ENCODE data around the gene ANKRD42. TPM values are rescaled to one million over a fixed set of nuclear protein-coding genes. Genes with fewer than 3 reads are reported as not detected.

ANKRD42 gene
- total RNA-seq, 1 experiment from 2014 or later = 5.4 TPM

DNA sequence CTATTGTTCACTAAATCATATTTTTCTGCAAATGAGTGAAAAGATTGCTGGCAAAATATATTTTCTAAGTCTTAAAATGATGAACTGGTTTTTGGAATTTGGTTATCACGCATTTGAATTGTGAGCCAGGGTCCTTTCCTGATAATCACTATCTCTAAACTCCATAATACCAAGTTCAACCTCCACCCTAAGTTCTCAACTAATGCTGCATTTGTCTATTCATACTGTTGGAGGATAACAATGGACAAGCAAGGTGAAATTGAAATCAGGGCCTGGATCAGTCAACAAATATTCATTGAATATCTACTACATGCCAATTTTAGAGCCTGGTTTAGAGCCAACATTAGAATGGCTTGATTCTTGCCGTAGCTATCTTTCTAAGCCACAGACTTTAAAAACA lies 41.2 kb upstream of the ANKRD42 start (continued):
- TF ChIP-seq ELF1 (IDR thresholded peaks at IDR 0.05; ENCODE audit: borderline replicate concordance, low read depth) = no peak
- TF ChIP-seq, protein P1, sequence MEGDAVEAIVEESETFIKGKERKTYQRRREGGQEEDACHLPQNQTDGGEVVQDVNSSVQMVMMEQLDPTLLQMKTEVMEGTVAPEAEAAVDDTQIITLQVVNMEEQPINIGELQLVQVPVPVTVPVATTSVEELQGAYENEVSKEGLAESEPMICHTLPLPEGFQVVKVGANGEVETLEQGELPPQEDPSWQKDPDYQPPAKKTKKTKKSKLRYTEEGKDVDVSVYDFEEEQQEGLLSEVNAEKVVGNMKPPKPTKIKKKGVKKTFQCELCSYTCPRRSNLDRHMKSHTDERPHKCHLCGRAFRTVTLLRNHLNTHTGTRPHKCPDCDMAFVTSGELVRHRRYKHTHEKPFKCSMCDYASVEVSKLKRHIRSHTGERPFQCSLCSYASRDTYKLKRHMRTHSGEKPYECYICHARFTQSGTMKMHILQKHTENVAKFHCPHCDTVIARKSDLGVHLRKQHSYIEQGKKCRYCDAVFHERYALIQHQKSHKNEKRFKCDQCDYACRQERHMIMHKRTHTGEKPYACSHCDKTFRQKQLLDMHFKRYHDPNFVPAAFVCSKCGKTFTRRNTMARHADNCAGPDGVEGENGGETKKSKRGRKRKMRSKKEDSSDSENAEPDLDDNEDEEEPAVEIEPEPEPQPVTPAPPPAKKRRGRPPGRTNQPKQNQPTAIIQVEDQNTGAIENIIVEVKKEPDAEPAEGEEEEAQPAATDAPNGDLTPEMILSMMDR (IDR thresholded peaks at IDR 0.05 in 2 of 3, conservative IDR thresholded peaks at IDR 0.05 in 1 of 3; ENCODE audit: borderline replicate concordance in 1 of 3, insufficient read depth in 1 of 3, low read depth in 2 of 3, low read length in 2 of 3) = no peak
- TF ChIP-seq RAD21 (IDR thresholded peaks at IDR 0.05; ENCODE audit: low read depth) = no peak
- no peak for TF ChIP-seq POLR2AphosphoS5 (IDR thresholded peaks at IDR 0.05; ENCODE audit: low read depth, low read length)
- no peak for TF ChIP-seq FOSL1 (IDR thresholded peaks at IDR 0.05; ENCODE audit: low read depth)

DNA sequence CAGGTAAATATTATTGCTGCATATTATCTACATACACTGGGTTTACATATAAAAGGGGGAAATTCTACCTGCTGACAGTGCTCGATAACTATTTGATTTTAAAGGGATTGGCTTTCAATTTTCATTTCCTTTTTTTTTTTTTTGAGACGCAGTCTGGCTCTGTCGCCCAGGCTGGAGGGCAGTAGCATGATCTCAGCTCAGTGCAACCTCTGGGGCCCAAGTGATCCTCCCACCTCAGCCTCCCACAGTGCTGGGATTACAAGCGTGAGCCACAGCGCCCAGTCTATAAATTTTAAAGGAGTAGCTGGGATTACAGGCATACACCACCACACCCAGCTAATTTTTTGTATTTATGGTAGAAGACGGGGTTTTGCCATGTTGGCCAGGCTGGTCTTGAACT lies 39.7 kb upstream of the ANKRD42 start:
- CTCF ChIA-PET = no interaction called here
- RAD21 ChIA-PET (ENCODE audit: low non-redundant PET in 1 of 2, low total read pairs in 2 of 2, uncharacterized antibody in 2 of 2, unreplicated experiment in 2 of 2) = no interaction called here
- Histone ChIP-seq H4K20me1 (ENCODE audit: insufficient read depth) (peaks cover 5% of the 10 kb centered on the region; the same call in 1 of the 2 replicates), H3K9me3 (ENCODE audit: control insufficient read depth in 1 of 2, insufficient read depth in 1 of 2, low read depth in 1 of 2, low read length in 2 of 2) (no peaks in the 10 kb centered on the region), H3K79me2 (ENCODE audit: insufficient read depth, low read length) (peaks cover 18% of the 10 kb centered on the region), H3K9me2 (ENCODE audit: insufficient read depth) (no peaks in the 10 kb centered on the region), H3K4me3 (replicated peaks in 1 of 2; ENCODE audit: low read depth in 1 of 2, low read length in 2 of 2) (no peak overlapping the region), H3K27me3 (ENCODE audit: insufficient read depth, low read length) (no peaks in the 10 kb centered on the region), H3K36me3 (ENCODE audit: control insufficient read depth in 1 of 2, insufficient read depth in 2 of 2, low read length in 2 of 2) (peaks cover 3 to 4% of the 10 kb centered on the region in 2 experiments; a peak in 3 of 4 replicates), H2AFZ (ENCODE audit: low read depth, low read length, poor library complexity, severe bottlenecking) (no peak overlapping the region), H3K9ac (ENCODE audit: low read length) (no peak overlapping the region), H3K4me1 (ENCODE audit: control insufficient read depth in 1 of 2, insufficient read depth in 2 of 2, low read length in 2 of 2) (peaks cover 10 to 30% of the 10 kb centered on the region in 2 experiments), H3K27ac (ENCODE audit: low read depth, low read length) (no peak overlapping the region), H3K4me2 (ENCODE audit: low read length) (no peak overlapping the region)
- DNase-seq (ENCODE audit: low read depth, low spot score) (no peak), ATAC-seq (no peak)
- TF ChIP-seq TCF7L2 (IDR thresholded peaks at IDR 0.05; ENCODE audit: borderline replicate concordance, extremely low read depth, insufficient read depth, insufficient read length) = no peak
- TF ChIP-seq ZBTB33 (IDR thresholded peaks at IDR 0.05; ENCODE audit: extremely low read depth, insufficient replicate concordance, low read length) = no peak
- no peak for TF ChIP-seq FOSL1 (IDR thresholded peaks at IDR 0.05; ENCODE audit: low read depth)
- TF ChIP-seq POLR2AphosphoS5 (IDR thresholded peaks at IDR 0.05; ENCODE audit: low read depth, low read length) = no peak
- no peak for TF ChIP-seq ZNF274 (IDR thresholded peaks at IDR 0.05; ENCODE audit: low read depth, low read length)
- TF ChIP-seq EGR1 (IDR thresholded peaks at IDR 0.05; ENCODE audit: low read depth) = no peak
- TF ChIP-seq SRF (IDR thresholded peaks at IDR 0.05; ENCODE audit: low read depth) = no peak
- no peak for TF ChIP-seq REST (IDR thresholded peaks at IDR 0.05; ENCODE audit: low read depth)
- TF ChIP-seq EZH2phosphoT487 (IDR thresholded peaks at IDR 0.05; ENCODE audit: borderline replicate concordance) = no peak
- no peak for TF ChIP-seq SP1 (IDR thresholded peaks at IDR 0.05; ENCODE audit: low read depth)
- TF ChIP-seq SIN3A (IDR thresholded peaks at IDR 0.05; ENCODE audit: low read depth) = no peak
- no peak for TF ChIP-seq CEBPB (IDR thresholded peaks at IDR 0.05; ENCODE audit: low read depth)
- no peak for TF ChIP-seq CBX3 (IDR thresholded peaks at IDR 0.05; ENCODE audit: low read depth)
- no peak for TF ChIP-seq ELF1 (IDR thresholded peaks at IDR 0.05; ENCODE audit: borderline replicate concordance, low read depth)
- TF ChIP-seq POLR2A (IDR thresholded peaks at IDR 0.05; ENCODE audit: borderline replicate concordance, extremely low read depth, insufficient read depth, insufficient read length) = no peak
- TF ChIP-seq RAD21 (IDR thresholded peaks at IDR 0.05; ENCODE audit: low read depth) = no peak
- BruUV-seq (replicated peaks) = no TSS peak
- POLR2A ChIA-PET = no interaction called here
- intact Hi-C loops (cut with micrococcal nuclease) = no loop called here

Data from HCT116 (cell line).